Amygdala (tissue), 56 donors: ENCODE results near the gene NR1H2.
"Not testable (repeated sequence)": the region's sequence is repeated elsewhere in the genome, so short reads cannot be mapped to it uniquely, and the experiment has no call there.

Source experiments
- DNase-seq, 56 donors: peaks; one replicate each; lab custom pipeline; 2025; lab: John Stamatoyannopoulos, UW

Gene NR1H2

GRCh38 chr19:50371914-50372475, 4.3 kb upstream of the NR1H2 start:
- no peak for DNase-seq

GRCh38 chr19:50377051-50377461, 799 bp downstream of the NR1H2 start:
- DNase-seq, result peak in 1 of 56 donors; percentile 38

GRCh38 chr19:50377517-50377916, 1.3 kb downstream of the NR1H2 start:
- DNase-seq, result no peak

- DNase-seq, result no peak
Measured at GRCh38 chr19:50378169-50378862, 2.1 kb downstream of the NR1H2 start.

GRCh38 chr19:50378863-50379236, 2.6 kb downstream of the NR1H2 start:
- no peak for DNase-seq

GRCh38 chr19:50379602-50380001, 3.3 kb downstream of the NR1H2 start:
- DNase-seq, result no peak

- DNase-seq, result no peak
Measured at GRCh38 chr19:50380137-50380536, 3.9 kb downstream of the NR1H2 start.

- peak in 1 of 56 donors; percentile 18 for DNase-seq
Measured at GRCh38 chr19:50380751-50381151, 4.5 kb downstream of the NR1H2 start.

- DNase-seq, result no peak
Measured at GRCh38 chr19:50381881-50382729, 5.8 kb downstream of the NR1H2 start.

GRCh38 chr19:50383001-50383851, 7.0 kb downstream of the NR1H2 start:
- peak in 1 of 56 donors; percentile 52 for DNase-seq

- peak; percentile 47 to 96 (median 88) for DNase-seq
Measured at GRCh38 chr19:50383852-50384684, 7.8 kb downstream of the NR1H2 start, which contains the start of gene POLD1. POLD1 (plus strand) TSS chr19:50384347; CDS start chr19:50398852, 14,505 bp downstream.

GRCh38 chr19:50384685-50385535, 8.7 kb downstream of the NR1H2 start:
- no peak for DNase-seq

- peak in 12 of 56 donors; percentile 4 to 27 (median 13) for DNase-seq
Measured at GRCh38 chr19:50387176-50387867, 11.1 kb downstream of the NR1H2 start.

- peak in 1 of 56 donors; percentile 5 for DNase-seq
Measured at GRCh38 chr19:50387868-50388245, 11.6 kb downstream of the NR1H2 start.

- DNase-seq, result not testable (repeated sequence)
Measured at GRCh38 chr19:50390295-50390694, 14.0 kb downstream of the NR1H2 start.

GRCh38 chr19:50390952-50391351, 14.7 kb downstream of the NR1H2 start:
- not testable (repeated sequence) for DNase-seq

GRCh38 chr19:50392759-50393158, 16.5 kb downstream of the NR1H2 start:
- no peak for DNase-seq

GRCh38 chr19:50393589-50393988, 17.3 kb downstream of the NR1H2 start:
- DNase-seq, result no peak
